Natural killer cell (primary cell): Measurements from ENCODE around the gene IGLON5. TPM values are rescaled to one million over a fixed set of nuclear protein-coding genes. Genes with fewer than 3 reads are reported as not detected.

Experiments
- ATAC-seq, 3 donors: fragments of 150-1000 bp in 2 of 3; fragments of 200-7000 bp in 1 of 3; cut with Tn5 transposase; 1 replicate in 1 of 3; 2 replicates in 2 of 3; pipeline ENCODE4 v1.10.0; 2021; ENCODE audit warnings: mild to moderate bottlenecking in 2 of 3, moderate library complexity in 2 of 3
- DNase-seq, 2 donors: peaks; one replicate each; pipeline versions ENCODE4 v3.0.0 to v3.0.0-alpha.2; 2013 to 2021; ENCODE audit warnings: mixed read lengths in 1 of 2
- H3K27ac ChIP-seq: one replicate; pipeline ENCODE4 v1.5.1; 2013; ENCODE audit warnings: mild to moderate bottlenecking, low read length
- H3K27me3 ChIP-seq: one replicate; pipeline ENCODE4 v1.6.1; 2013; ENCODE audit warnings: low read length; ENCODE audit not compliant: control insufficient read depth, insufficient read depth
- H3K36me3 ChIP-seq: one replicate; pipeline ENCODE4 v1.6.1; 2013; ENCODE audit warnings: low read length; ENCODE audit not compliant: control insufficient read depth, insufficient read depth
- H3K4me1 ChIP-seq: one replicate; pipeline ENCODE4 v1.6.1; 2013; ENCODE audit warnings: low read length; ENCODE audit not compliant: control insufficient read depth, insufficient read depth
- H3K4me3 ChIP-seq: one replicate; pipeline ENCODE4 v1.5.1; 2013; ENCODE audit warnings: low read length
- H3K9me3 ChIP-seq: one replicate; pipeline ENCODE4 v1.6.1; 2013; ENCODE audit warnings: low read length; ENCODE audit not compliant: control insufficient read depth, insufficient read depth
- H3K27ac Mint-ChIP-seq, 2 donors: one replicate each; pipeline ENCODE4 v1.8.0; 2022; ENCODE audit warnings: mild to moderate bottlenecking in 2 of 2, mixed read lengths in 2 of 2, moderate library complexity in 1 of 2
- H3K27me3 Mint-ChIP-seq, 2 donors: one replicate each; pipeline ENCODE4 v1.8.0; 2022; ENCODE audit warnings: low read depth in 2 of 2, mixed read lengths in 2 of 2
- H3K36me3 Mint-ChIP-seq: one replicate; pipeline ENCODE4 v1.8.0; 2022; ENCODE audit warnings: mixed read lengths
- H3K4me1 Mint-ChIP-seq, 2 donors: one replicate each; pipeline ENCODE4 v1.8.0; 2022; ENCODE audit warnings: mixed read lengths in 2 of 2
- H3K4me3 Mint-ChIP-seq: one replicate; pipeline ENCODE4 v1.8.0; 2022; ENCODE audit warnings: mild to moderate bottlenecking, moderate library complexity, mixed read lengths
- H3K9me3 Mint-ChIP-seq, 2 donors: one replicate each; pipeline ENCODE4 v1.8.0; 2022; ENCODE audit warnings: mixed read lengths in 2 of 2
- WGBS: methylation state at CpG from one replicate; pipeline ENCODE4 v1.1.7; 2013; ENCODE audit warnings: missing lambda C conversion rate; ENCODE audit not compliant: insufficient coverage; 5-methylcytosine and 5-hydroxymethylcytosine counted together
- intact Hi-C: fragments of 100-400 bp; cut with micrococcal nuclease; formaldehyde crosslinking; loops from one replicate; pipeline ENCODE4 v1.14.2; 2022
- total RNA-seq, 4 donors: library from RNA; stranded (reverse); fragments of 120-200 nt in 1 of 4; gene quantifications; one replicate each; pipeline versions ENCODE4 v1.2.3 to v1.2.4, GENCODE V29; 2013 to 2022
- TF ChIP-seq, protein P1 (sequence below): fragments of 200-600 bp; IDR thresholded peaks from one replicate; pipeline ENCODE4 v1.8.0; 2022; ENCODE audit warnings: antibody characterized with exemption

Gene IGLON5
- total RNA-seq, 3 donors from 2014 or later (not counting 1 experiment from before 2014, with no cell fraction given): not detected

DNA sequence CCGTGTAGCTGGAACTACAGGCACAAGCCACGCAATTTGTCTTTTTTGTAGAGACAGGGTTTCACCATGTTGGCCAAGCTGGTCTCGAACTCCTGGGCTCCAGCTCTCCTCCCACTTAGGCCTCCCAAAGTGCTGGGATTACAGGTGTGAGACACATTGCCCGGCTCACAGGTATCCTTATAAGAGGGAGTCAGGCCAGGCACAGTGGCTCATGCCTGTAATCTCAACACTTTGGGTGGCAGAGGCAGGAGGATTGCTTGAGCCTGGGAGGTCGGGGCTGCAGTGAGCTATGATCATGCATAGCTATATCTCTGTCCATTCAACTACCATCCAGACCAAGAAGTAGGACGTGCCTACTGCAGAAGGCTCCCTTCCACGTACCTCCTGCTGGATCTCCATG, 10.2 kb upstream of the IGLON5 start:
- H3K4me3 ChIP-seq: no peak overlapping the region
- no peaks in the 10 kb centered on the region for H3K36me3 ChIP-seq
- H3K4me3 Mint-ChIP-seq: no peak overlapping the region
- WGBS: 80% methylated on average over 7 of the region's 7 CpGs
- peaks cover 5% of the 10 kb centered on the region for H3K9me3 ChIP-seq
- H3K27me3 Mint-ChIP-seq: peaks cover 19 to 29% of the 10 kb centered on the region in 2 donors
- intact Hi-C loops: no loop called here
- no peaks in the 10 kb centered on the region for H3K36me3 Mint-ChIP-seq
- TF ChIP-seq, protein P1, sequence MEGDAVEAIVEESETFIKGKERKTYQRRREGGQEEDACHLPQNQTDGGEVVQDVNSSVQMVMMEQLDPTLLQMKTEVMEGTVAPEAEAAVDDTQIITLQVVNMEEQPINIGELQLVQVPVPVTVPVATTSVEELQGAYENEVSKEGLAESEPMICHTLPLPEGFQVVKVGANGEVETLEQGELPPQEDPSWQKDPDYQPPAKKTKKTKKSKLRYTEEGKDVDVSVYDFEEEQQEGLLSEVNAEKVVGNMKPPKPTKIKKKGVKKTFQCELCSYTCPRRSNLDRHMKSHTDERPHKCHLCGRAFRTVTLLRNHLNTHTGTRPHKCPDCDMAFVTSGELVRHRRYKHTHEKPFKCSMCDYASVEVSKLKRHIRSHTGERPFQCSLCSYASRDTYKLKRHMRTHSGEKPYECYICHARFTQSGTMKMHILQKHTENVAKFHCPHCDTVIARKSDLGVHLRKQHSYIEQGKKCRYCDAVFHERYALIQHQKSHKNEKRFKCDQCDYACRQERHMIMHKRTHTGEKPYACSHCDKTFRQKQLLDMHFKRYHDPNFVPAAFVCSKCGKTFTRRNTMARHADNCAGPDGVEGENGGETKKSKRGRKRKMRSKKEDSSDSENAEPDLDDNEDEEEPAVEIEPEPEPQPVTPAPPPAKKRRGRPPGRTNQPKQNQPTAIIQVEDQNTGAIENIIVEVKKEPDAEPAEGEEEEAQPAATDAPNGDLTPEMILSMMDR: no peak
- no peaks in the 10 kb centered on the region for H3K9me3 Mint-ChIP-seq
- no peaks in the 10 kb centered on the region for H3K4me1 Mint-ChIP-seq
- no peak for ATAC-seq
- peaks cover 2% of the 10 kb centered on the region for H3K27me3 ChIP-seq
- no peak overlapping the region for H3K27ac Mint-ChIP-seq
- no peak for DNase-seq
- H3K4me1 ChIP-seq: no peaks in the 10 kb centered on the region
- no peak overlapping the region for H3K27ac ChIP-seq

DNA sequence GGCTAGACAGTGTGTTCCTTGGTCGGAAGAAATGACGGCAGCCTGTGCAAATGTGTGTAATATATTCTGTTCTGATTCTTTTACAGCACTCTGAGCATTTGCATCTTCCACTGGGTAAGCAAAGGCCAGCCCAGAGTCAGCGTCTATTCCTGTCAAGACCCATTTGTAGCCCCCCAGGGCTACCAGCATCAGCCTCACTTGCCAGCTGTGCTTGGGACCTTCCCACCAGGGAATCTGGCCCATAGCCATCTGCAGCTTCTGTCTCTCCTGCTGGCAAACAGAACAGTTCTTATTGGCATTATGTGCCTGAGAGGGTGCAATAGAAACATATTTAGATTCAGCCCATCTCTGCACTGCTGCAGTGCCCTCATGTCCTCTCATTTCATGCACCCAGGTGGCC, 6.0 kb upstream of the IGLON5 start:
- Histone ChIP-seq H3K9me3 (peaks cover 11% of the 10 kb centered on the region), H3K4me1 (no peaks in the 10 kb centered on the region), H3K4me3 (no peak overlapping the region), H3K27ac (no peak overlapping the region), H3K36me3 (no peaks in the 10 kb centered on the region), H3K27me3 (peaks cover 5% of the 10 kb centered on the region)
- WGBS: 83% methylated on average over 3 of the region's 3 CpGs
- ATAC-seq: no peak
- peaks cover 12% of the 10 kb centered on the region for H3K36me3 Mint-ChIP-seq
- intact Hi-C loops: no loop called here
- H3K27ac Mint-ChIP-seq: no peak overlapping the region
- H3K4me1 Mint-ChIP-seq: no peaks in the 10 kb centered on the region
- no peak for DNase-seq
- H3K4me3 Mint-ChIP-seq: no peak overlapping the region
- H3K9me3 Mint-ChIP-seq: no peaks in the 10 kb centered on the region
- TF ChIP-seq, protein P1: no peak
- H3K27me3 Mint-ChIP-seq: peaks cover 38 to 65% of the 10 kb centered on the region in 2 donors

DNA sequence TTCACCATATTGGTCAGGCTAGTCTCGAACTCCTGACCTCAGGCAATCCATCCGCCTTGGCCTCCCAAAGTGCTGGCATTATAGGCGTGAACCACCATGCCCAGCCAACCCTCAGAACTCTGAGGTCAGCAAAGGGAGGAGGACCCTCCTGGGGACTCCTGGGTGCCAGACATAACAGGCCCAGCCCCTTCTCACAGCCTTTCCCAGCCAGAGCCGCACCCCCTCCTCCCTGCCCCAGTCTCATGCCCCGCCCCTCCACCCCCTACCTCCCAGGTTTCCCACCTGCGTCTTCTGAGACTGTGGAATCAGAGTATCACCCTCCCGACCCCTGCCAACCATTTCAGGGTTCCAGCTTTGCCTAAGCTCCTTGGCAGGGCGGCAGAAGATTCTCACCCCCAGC, 5.2 kb downstream of the IGLON5 start:
- Mint-ChIP-seq H3K27ac (no peak overlapping the region), H3K36me3 (no peaks in the 10 kb centered on the region), H3K4me3 (no peak overlapping the region), H3K4me1 (no peaks in the 10 kb centered on the region), H3K27me3 (peaks cover 26 to 31% of the 10 kb centered on the region in 2 donors), H3K9me3 (peaks cover 0 to 2% of the 10 kb centered on the region in 2 donors)
- TF ChIP-seq, protein P1: no peak
- 87% methylated on average over 8 of the region's 8 CpGs for WGBS
- ATAC-seq: no peak
- no peaks in the 10 kb centered on the region for H3K9me3 ChIP-seq
- H3K36me3 ChIP-seq: no peaks in the 10 kb centered on the region
- peaks cover 2% of the 10 kb centered on the region for H3K27me3 ChIP-seq
- no peak overlapping the region for H3K4me3 ChIP-seq
- intact Hi-C loops: no loop called here
- DNase-seq: no peak
- H3K27ac ChIP-seq: no peak overlapping the region
- H3K4me1 ChIP-seq: no peaks in the 10 kb centered on the region

DNA sequence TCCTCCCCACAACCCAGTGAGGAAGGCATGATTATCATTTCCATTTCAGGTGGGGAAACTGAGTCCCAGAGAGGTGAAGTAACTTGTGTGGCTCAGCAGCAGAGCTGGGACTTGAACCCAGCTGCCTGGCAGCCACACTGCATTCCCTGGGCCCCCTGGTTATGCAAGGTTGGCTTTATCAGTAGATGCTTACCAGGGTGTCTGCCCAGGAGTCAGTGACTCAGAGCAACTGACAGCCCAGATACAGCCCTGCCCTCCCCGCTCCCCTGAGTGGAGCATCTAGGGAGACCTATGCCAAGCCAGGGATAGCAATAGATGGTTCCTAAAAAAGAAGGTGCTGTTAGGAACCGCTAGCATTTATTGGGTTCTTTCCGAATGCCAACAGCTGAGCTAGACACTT, 5.9 kb downstream of the IGLON5 start:
- TF ChIP-seq, protein P1: no peak
- no peaks in the 10 kb centered on the region for H3K36me3 ChIP-seq
- Mint-ChIP-seq H3K4me3 (no peak overlapping the region), H3K36me3 (no peaks in the 10 kb centered on the region), H3K9me3 (peaks cover 0 to 2% of the 10 kb centered on the region in 2 donors), H3K27me3 (peaks cover 23 to 27% of the 10 kb centered on the region in 2 donors), H3K4me1 (no peaks in the 10 kb centered on the region), H3K27ac (no peak overlapping the region)
- no peaks in the 10 kb centered on the region for H3K27me3 ChIP-seq
- H3K9me3 ChIP-seq: no peaks in the 10 kb centered on the region
- intact Hi-C loops: no loop called here
- no peak overlapping the region for H3K4me3 ChIP-seq
- no peak for DNase-seq
- ATAC-seq: no peak
- 88% methylated on average over 3 of the region's 3 CpGs for WGBS
- H3K27ac ChIP-seq: no peak overlapping the region
- no peaks in the 10 kb centered on the region for H3K4me1 ChIP-seq
